Measurements from ENCODE around the gene AGK.

The AGK gene

DNA sequence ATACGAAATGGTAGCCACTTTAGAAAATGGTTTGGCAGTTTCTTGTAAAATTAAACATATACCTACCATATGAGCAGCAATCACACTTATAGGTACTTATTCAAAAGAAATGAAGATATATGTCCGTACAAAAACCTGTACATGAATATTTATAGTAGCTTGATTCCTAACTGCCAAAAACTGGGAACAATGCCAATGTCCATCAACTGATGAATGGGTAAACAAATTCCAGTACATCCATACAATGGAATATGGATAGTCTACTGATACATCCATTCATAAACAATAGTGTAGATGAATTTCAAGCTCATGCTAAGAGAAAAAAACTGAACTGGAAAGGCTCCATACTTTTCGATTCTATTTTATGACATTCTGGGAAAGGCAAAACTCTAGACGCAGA lies 68.5 kb downstream of the AGK start:
- no peak for DNase-seq (ENCODE audit: low read depth)
- TF ChIP-seq, protein P1, sequence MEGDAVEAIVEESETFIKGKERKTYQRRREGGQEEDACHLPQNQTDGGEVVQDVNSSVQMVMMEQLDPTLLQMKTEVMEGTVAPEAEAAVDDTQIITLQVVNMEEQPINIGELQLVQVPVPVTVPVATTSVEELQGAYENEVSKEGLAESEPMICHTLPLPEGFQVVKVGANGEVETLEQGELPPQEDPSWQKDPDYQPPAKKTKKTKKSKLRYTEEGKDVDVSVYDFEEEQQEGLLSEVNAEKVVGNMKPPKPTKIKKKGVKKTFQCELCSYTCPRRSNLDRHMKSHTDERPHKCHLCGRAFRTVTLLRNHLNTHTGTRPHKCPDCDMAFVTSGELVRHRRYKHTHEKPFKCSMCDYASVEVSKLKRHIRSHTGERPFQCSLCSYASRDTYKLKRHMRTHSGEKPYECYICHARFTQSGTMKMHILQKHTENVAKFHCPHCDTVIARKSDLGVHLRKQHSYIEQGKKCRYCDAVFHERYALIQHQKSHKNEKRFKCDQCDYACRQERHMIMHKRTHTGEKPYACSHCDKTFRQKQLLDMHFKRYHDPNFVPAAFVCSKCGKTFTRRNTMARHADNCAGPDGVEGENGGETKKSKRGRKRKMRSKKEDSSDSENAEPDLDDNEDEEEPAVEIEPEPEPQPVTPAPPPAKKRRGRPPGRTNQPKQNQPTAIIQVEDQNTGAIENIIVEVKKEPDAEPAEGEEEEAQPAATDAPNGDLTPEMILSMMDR (IDR thresholded peaks at IDR 0.05; ENCODE audit: low read length, missing control alignments): no peak
- no peak overlapping the region for H3K4me3 ChIP-seq (replicated peaks; ENCODE audit: low read depth, low read length)

DNA sequence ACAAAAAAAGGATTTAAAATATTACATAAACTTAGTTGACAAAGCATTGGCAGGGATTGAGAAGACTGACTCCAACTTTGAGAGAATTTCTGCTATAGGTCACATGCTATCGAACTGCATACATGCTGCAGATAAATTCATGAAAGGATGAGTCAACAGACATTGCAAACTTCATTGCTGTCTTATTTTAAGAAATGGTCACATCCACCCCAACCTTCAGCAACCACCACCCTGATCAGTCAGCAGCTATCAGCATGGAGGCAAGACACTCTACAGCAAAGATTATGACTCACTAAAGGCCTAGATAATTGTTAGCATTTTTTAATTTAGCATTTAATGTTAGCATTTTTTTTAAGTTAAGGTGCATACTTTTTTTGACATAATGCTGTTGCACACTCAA lies 73.6 kb downstream of the AGK start:
- DNase-seq (ENCODE audit: low read depth): no peak
- H3K4me3 ChIP-seq (replicated peaks; ENCODE audit: low read depth, low read length): no peak overlapping the region
- TF ChIP-seq, protein P1 (IDR thresholded peaks at IDR 0.05; ENCODE audit: low read length, missing control alignments): no peak

DNA sequence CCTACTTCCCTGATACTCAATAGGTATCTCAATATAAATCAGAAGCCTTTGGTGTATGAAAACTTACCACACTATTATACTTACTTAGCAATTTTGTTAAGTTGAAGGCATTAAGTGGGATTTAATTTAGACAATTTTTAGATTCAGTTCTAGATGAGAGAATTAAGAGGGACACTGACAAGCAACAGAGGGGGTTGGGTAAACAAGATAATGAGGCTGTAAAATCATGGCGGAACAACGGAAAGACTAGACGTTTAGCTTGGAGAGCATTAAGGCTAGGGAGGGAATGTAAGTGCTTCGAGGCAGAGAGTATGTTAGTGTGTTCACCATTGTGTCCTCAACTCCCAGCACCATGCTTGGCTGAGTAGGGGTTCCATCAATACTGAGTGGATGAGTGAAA lies 79.4 kb downstream of the AGK start:
- no peak for DNase-seq (ENCODE audit: low read depth)
- TF ChIP-seq, protein P1 (IDR thresholded peaks at IDR 0.05; ENCODE audit: low read length, missing control alignments): no peak

DNA sequence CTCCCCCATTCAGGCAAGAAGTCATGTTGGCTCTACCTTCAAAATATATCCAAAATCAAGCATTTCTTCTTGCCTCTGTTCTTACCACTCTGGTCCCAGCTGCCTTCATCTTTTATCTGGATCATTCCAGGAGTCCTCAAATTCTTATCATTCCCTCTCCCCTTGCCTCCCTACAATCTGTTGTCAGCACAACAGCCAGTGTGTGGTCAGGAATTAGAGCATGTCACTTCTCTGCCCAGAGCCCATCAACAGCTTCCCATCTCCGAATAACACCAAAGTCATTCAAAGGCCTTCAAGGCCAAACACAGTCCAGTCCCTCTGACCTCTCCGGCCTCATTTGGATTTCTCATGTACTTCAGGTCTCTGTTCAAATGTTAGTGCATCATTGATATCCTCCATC lies 80.3 kb downstream of the AGK start:
- no peak for DNase-seq (ENCODE audit: low read depth)
- H3K4me3 ChIP-seq (replicated peaks; ENCODE audit: low read depth, low read length): no peak overlapping the region
- TF ChIP-seq, protein P1 (IDR thresholded peaks at IDR 0.05; ENCODE audit: low read length, missing control alignments): no peak

More for the DNA sequence above, 79.4 kb downstream of the AGK start:
- H3K4me3 ChIP-seq (replicated peaks; ENCODE audit: low read depth, low read length): no peak overlapping the region

DNA sequence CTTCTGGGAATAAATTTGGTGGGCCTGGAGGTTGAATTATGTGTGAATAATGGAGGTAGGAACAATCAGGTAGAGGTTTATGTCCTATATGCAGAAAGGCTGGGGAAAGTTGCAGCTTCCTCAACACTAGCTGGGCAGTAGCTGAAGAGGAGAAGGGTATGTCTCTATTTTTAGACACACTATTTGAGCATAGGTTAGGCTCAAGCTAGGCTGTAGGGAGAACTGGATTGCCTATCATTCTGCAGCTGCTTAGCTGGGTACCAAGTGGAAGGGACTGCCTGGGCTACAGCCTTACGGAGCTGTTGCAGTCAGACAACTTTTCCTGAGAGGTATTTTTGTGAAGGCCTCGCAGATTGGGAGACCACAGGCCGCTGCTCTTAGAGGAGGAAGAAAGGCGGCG lies 82.9 kb downstream of the AGK start:
- no peak overlapping the region for H3K4me3 ChIP-seq (replicated peaks; ENCODE audit: low read depth, low read length)
- no peak for DNase-seq (ENCODE audit: low read depth)
- TF ChIP-seq, protein P1 (IDR thresholded peaks at IDR 0.05; ENCODE audit: low read length, missing control alignments): no peak

DNA sequence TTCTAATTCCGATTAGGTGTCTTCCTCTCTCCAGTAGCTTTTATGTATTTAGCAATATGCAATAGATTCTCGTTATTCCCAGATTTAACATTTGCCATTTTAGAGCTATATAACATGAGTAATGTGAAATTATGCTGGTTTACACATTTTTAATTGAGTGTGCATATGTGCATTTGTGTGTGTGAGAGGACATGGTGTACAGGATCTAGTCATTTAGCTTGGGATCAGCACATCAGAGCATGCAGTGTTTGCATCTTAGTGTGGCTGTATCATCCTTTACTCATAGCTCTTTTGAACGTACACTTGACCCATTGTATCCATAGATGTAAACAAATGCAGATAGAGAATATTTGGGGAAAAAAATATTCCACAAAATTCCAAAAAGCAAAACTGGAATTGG lies 84.8 kb downstream of the AGK start:
- TF ChIP-seq, protein P1 (IDR thresholded peaks at IDR 0.05; ENCODE audit: low read length, missing control alignments): no peak
- no peak overlapping the region for H3K4me3 ChIP-seq (replicated peaks; ENCODE audit: low read depth, low read length)
- DNase-seq (ENCODE audit: low read depth): no peak

DNA sequence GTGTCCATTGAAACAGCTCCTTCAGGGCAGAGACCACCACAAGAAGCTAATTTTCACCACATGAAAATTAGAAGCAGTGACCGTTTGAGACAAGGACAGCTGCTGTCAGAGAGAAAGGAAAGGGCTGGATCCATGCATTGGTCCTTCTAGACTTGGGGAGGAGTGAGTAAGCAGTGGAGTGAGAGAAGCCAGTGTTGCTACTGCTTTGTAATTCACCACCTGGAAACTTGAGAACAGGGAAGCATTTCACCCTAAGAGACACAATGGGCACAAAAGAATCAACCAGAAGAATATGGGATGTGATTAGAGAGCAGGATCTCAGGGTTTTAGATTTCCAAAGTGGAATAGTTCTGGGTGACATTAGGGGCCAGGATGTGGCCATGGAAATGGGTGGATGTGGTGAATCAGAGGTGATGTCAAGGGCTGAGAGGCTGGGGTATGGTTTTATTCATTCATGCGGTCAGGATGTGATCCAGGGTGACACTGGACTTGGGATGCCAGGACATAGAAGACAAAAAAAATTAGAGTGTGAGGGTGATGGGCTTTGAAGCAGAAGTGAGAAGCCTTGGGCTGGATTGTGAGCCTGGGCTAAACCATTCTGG lies 89.1 kb downstream of the AGK start:
- DNase-seq (ENCODE audit: low read depth): no peak
- no peak overlapping the region for H3K4me3 ChIP-seq (replicated peaks; ENCODE audit: low read depth, low read length)
- TF ChIP-seq, protein P1 (IDR thresholded peaks at IDR 0.05; ENCODE audit: low read length, missing control alignments): no peak

Data from fibroblast of pulmonary artery (primary cell).